ENCODE data around the gene IDUA.

DNA sequence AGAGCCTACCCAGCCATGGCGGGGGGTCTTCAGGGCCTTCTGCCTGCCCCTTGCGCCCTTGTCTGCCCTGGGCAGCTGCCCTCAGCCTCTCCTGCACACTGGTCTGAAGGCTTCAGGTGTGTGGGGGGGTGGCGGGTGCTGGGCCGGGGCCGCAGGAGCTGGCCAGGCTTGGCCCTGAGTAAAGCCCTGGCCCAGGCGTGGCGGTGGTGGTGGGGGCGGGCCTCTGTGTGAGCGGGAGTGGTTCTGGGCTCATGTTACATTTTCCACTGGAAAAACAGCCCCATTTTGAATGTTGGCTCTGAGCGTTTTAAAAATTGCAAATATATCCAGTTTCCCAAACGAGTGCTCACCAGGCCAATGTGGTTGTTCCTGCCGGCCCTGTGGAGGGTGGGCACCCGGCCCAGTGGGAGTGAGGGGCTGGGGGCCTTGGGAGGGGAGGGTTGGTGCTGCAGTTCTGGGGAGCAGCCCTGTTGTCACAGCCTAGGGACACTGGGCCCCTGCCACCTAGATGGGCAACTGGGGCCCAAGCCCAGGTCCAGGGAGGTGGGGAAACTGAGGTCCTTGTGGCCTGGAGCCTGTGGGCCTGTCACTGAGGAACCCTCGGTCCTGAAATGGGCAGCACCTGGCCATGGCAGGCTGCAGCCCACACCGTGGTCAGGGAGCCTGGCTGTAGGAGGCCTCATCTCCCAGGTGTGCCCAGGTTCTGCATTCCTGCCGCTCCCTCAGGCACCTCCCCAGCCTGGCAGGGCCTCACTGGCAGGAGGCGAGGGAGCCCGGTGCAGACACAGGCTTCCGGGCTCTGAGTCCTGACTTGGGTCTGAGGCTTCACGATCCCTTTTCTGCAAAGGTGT lies 52.9 kb downstream of the IDUA start:
- TF ChIP-seq CTCF (optimal IDR thresholded peaks at IDR 0.05 in 1 of 3, IDR thresholded peaks at IDR 0.05 in 1 of 3, conservative IDR thresholded peaks at IDR 0.05 in 1 of 3; ENCODE audit: extremely low read depth in 1 of 3, insufficient read depth in 2 of 3, low read length in 3 of 3) (no peak), EZH2 (IDR thresholded peaks at IDR 0.05; ENCODE audit: low read length) (no peak)
